Middle frontal gyrus (tissue), 1 donor: ENCODE data around the gene SLC6A19.

Source experiments
- DNase-seq: peaks from one replicate; pipeline ENCODE4 v3.0.0-alpha.2; 2015; ENCODE audit warnings: low spot score; ENCODE audit errors: extremely low spot score

SLC6A19 gene

DNA sequence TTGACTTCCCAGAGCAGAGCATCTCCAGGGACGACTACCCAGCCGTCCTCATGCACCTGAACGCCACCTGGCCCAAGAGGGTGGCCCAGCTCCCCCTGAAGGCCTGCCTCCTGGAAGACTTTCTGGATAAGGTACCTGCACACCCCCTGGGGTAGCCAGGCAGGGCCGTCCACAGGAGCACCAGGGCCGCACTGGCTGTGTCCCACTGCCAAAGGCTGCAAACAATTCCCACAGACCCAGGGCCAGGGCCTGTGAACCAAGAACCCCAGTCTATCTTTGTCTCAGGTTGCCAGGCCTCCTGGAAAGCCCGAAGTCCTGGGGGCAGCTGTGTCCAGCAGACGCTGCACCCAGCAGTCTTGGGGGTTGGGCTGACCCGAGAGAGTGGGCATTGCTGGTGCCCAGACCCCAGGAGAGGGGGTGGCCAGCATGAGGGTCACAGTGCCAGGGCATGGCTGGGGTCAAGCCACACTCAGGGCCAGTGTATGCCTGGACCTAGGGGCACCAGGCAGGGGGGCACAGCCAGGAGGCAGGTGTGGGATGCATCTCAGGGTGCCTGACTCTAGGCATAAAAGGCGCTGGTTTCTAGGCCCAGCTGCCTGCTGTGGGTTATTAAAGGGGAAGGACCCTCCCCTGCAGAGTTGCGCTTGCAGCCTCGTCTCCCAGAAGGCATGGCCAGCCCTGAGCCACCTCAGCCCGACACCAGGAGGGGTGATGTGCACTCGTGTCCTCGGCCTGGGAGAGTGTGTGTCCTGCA is 41.5 kb downstream of the SLC6A19 start:
- no peak for DNase-seq

GRCh38 chr5:1243487-1244130 is 42.2 kb downstream of the SLC6A19 start:
- DNase-seq, result no peak

DNA sequence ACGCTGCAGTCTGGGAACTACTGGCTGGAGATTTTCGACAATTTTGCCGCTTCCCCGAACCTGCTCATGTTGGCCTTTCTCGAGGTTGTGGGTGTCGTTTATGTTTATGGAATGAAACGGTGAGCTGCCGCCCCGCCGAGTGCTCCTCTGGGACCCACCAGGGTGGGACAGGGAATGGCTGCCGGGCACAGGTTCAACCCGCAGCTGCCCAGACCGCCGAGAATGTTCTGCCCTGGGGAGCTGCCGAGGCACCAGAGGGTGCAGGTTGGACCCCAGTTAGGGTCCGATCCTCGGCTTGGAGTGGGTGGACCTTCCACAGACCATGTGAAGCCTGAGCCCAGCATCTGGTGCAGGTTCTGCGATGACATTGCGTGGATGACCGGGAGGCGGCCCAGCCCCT is 42.9 kb downstream of the SLC6A19 start:
- DNase-seq, result no peak

DNA sequence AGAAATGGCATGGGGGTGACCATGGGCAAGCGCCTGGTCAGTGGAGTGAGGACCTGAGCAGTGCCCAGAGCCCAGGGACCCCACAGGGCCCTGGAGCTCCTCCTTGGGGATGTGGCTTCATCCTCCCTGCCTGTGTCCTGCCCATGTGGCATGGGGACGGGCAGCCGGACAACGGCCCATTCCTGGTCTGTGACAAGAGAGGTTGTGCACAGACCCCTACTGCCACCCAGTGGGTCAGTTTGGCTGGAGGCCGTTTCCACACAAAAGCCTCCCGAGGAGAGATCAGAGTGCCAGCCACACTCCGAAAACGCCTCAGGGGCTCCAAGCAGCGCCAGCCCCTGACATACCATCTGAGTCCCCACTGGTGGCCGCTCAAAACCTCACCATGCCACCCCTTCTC is 43.6 kb downstream of the SLC6A19 start:
- no peak for DNase-seq

DNA sequence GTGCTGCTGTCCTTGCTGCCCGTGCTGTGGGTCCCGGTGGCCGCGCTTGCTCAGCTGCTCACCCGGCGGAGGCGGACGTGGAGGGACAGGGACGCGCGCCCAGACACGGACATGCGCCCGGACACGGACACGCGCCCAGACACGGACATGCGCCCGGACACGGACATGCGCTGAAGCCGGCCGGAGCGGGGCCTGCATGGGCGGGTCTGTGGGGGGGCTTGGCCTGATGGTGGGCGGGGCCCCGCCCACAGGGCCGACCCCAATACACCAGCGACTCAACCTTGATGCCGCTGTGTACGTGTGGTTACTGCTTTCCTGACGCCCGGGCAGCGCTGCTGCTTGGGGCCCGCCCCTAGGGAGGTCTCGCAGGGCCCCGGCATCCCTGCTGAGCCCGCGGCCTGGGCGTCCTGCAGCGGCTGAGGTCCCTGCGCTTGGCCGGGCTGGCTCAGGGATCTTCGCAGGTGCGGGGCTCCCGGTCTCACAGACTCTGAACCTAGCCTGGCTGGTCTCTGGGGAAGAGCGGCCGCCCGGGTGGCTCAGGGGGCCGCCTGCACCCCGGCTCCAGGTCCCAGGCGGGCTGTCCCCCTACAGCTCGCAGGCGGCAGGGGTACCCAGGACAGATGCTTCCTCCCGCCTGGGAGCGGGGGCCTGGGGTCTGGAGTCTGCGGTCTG is 44.6 kb downstream of the SLC6A19 start:
- no peak for DNase-seq

- no peak for DNase-seq
These were observed 45.5 kb downstream of the SLC6A19 start for GRCh38 chr5:1246711-1247431.

- no peak for DNase-seq
These were observed 46.4 kb downstream of the SLC6A19 start for GRCh38 chr5:1247811-1248210.

- no peak for DNase-seq
These were observed 48.2 kb downstream of the SLC6A19 start for GRCh38 chr5:1249366-1250280.

DNA sequence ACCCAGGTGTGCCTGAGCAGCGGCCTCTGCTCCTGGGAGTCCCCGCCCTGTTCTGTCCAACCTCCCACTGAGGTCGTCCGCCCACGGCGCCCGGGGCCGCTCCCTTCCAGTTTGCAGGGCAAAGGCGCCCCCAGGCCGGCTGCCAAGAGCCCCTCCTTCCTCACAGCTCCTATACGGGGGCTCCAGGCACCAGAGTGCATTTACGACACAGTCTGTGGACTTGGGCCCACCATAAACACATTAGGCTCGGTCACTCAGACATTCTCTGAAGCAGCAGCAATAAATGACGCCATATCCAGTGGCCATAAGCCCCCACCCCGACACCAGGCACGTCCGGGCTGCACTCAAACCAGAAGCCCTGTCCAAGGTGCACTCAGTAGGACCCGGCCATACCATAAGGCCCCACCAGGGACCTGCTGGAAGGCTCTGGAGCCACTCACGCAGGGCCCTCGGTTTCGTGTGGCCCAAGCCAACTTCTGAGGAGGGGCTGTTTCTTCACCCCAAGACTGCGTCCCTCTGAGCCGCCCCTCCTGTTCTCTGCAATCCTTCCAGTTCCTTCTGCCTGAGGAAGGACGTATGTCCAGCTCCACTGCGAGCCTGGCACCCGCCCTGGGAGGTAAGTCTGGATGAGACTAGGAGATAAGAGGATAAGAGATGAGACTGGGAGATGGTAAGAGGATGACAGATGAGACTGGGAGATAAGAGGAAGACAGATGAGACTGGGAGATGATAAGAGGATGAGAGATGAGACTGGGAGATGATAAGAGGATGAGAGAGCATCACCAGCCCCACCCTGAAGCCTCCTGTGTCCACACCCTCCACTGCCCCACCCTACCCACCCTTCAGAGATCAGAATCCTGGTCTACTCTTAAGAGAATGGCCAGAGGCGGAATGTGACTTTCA is 50.5 kb downstream of the SLC6A19 start:
- no peak for DNase-seq

DNA sequence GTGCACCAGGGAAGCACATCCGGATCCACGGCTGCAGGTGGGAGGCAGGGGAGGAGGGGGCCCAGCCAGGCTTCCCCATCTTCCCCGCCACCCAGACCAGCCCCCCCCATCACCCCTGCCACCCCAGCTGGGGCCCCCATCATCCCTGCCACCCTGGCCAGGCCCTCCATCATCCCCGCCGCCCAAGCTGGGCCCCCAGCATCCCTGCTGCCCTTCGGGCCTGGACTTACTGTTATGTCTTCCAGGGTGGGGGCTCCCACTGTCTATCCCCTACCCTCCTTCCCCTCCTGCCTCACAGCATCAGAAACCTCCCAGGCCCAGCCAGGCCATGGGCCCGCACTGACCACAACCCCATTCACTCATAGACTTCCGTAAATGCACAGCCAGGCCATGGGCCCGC is 51.3 kb downstream of the SLC6A19 start:
- no peak for DNase-seq

DNA sequence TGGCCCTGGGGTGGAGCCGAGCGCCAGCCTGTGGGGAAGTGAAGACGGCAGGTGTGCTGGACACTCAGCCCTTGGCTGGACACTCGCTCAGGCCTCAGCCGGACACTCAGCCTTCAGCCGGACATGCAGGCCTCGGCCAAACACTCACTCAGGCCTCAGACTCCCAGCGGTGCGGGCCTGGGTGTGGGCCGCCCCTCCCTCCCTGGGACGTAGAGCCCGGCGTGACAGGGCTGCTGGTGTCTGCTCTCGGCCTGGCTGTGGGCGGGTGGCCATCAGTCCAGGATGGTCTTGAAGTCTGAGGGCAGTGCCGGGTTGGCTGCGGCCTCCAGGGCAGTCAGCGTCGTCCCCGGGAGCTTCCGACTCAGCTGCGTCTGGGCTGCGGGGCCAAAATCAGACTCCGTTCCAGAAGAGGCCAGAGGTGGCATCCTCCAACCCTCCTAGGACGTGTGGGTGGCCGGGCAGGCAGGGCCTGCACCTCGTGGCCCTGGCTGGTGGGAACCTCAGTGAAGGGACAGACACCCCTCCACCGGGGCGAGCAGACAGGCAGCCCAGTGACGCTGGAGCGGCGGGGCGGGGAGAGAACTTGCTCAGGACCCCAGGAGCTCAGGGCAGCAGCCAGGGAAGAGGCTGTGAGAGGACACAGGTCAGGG is 52.2 kb downstream of the SLC6A19 start:
- no peak for DNase-seq

GRCh38 chr5:1254196-1254595 is 52.8 kb downstream of the SLC6A19 start:
- no peak for DNase-seq

GRCh38 chr5:1255081-1255561 is 53.7 kb downstream of the SLC6A19 start:
- DNase-seq, result no peak

- DNase-seq, result no peak
These were observed 55.4 kb downstream of the SLC6A19 start for GRCh38 chr5:1256776-1257175.

GRCh38 chr5:1257363-1257762 is 56.0 kb downstream of the SLC6A19 start:
- no peak for DNase-seq

GRCh38 chr5:1257841-1258240 is 56.4 kb downstream of the SLC6A19 start:
- DNase-seq, result no peak

GRCh38 chr5:1259806-1260480 is 58.5 kb downstream of the SLC6A19 start:
- DNase-seq, result no peak

GRCh38 chr5:1261643-1262042 is 60.2 kb downstream of the SLC6A19 start:
- no peak for DNase-seq

DNA sequence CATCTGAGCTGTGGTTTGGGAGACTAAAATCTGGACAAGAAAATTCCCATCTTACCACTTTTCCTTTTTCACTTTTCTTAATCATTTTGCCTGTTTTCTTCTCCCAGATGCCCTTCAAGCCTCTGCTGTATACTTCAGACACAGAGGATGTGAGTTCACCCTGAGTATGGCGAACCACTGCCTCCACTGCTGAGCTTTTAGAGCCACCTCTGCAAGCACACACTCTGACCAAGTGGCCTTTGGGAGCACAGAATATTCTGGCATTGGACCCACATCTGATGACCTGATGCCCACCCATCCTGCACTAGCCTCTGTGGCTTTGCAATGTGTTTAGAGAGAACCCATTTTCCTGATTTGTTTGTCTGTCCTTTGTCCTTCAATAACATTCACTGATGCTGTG is 61.0 kb downstream of the SLC6A19 start:
- DNase-seq, result no peak
